Common myeloid progenitor, CD34-positive (primary cell): ENCODE data around the gene DACT2.

ENCODE experiments used
- CTCF ChIA-PET: fragments of 350-600 bp; sonication (Branson Sonifier 250); formaldehyde crosslinking; loops from one replicate; lab custom pipeline; 2021; ENCODE audit warnings: antibody characterized with exemption; lab: Charles Lee
- POLR2A ChIA-PET: fragments of 350-600 bp; sonication (Branson Sonifier 250); formaldehyde crosslinking; loops from one replicate; lab custom pipeline; 2021; ENCODE audit warnings: antibody characterized with exemption; lab: Charles Lee
- DNase-seq, 3 donors: peaks; one replicate each; pipeline versions ENCODE4 v3.0.0 to v3.0.0-alpha.2; 2013
- H3K27ac ChIP-seq, 2 experiments: 1 replicate in 1 of 2; 2 replicates in 1 of 2; pipeline ENCODE4 v1.7.0; 2013; ENCODE audit warnings: inconsistent platforms in 2 of 2, low read length in 2 of 2, mild to moderate bottlenecking in 2 of 2, low read depth in 1 of 2, moderate library complexity in 1 of 2; ENCODE audit not compliant: severe bottlenecking in 2 of 2, insufficient read depth in 1 of 2, poor library complexity in 1 of 2
- H3K27me3 ChIP-seq, 5 experiments: replicated peaks in 2 of 5; 1 replicate in 3 of 5; 2 replicates in 2 of 5; pipeline versions ENCODE4 v1.6.1 to v1.7.0; 2013; ENCODE audit warnings: low read length in 4 of 5, mild to moderate bottlenecking in 2 of 5, moderate library complexity in 2 of 5, inconsistent platforms in 1 of 5; ENCODE audit not compliant: insufficient read depth in 5 of 5, control insufficient read depth in 4 of 5
- H3K36me3 ChIP-seq, 4 experiments: 1 replicate in 2 of 4; 2 replicates in 2 of 4; pipeline versions ENCODE4 v1.6.1 to v1.7.0; 2013; ENCODE audit warnings: low read length in 3 of 4, control low read depth in 1 of 4, mild to moderate bottlenecking in 1 of 4; ENCODE audit not compliant: control insufficient read depth in 4 of 4, insufficient read depth in 4 of 4
- H3K4me1 ChIP-seq, 4 experiments: 1 replicate in 3 of 4; 2 replicates in 1 of 4; pipeline versions ENCODE4 v1.6.1 to v1.7.1; 2013; ENCODE audit warnings: low read length in 3 of 4, mild to moderate bottlenecking in 3 of 4, control low read depth in 1 of 4, inconsistent platforms in 1 of 4, moderate library complexity in 1 of 4; ENCODE audit not compliant: control insufficient read depth in 4 of 4, insufficient read depth in 4 of 4; ENCODE audit errors: control extremely low read depth in 1 of 4
- H3K4me3 ChIP-seq, 7 experiments: 1 replicate in 4 of 7; 2 replicates in 3 of 7; pipeline versions ENCODE4 v1.5.1 to v1.7.0; 2013; ENCODE audit warnings: mild to moderate bottlenecking in 7 of 7, low read length in 6 of 7, moderate library complexity in 6 of 7, inconsistent platforms in 2 of 7, low read depth in 2 of 7, control low read depth in 1 of 7; ENCODE audit not compliant: insufficient read depth in 4 of 7, control insufficient read depth in 1 of 7; ENCODE audit errors: extremely low read depth in 1 of 7
- H3K9me3 ChIP-seq, 5 experiments: 1 replicate in 4 of 5; 2 replicates in 1 of 5; pipeline versions ENCODE4 v1.6.1 to v1.7.1; 2013; ENCODE audit warnings: low read length in 4 of 5, mild to moderate bottlenecking in 2 of 5, inconsistent platforms in 1 of 5, low read depth in 1 of 5, moderate library complexity in 1 of 5; ENCODE audit not compliant: control insufficient read depth in 4 of 5, insufficient read depth in 2 of 5; ENCODE audit errors: control extremely low read depth in 1 of 5
- WGBS: methylation state at CpG from one replicate; pipeline ENCODE4 v1.1.5; 2013; ENCODE audit not compliant: insufficient coverage; 5-methylcytosine and 5-hydroxymethylcytosine counted together

Gene DACT2

GRCh38 chr6:168349718-168350210 lies 30.2 kb upstream of the DACT2 start:
- Histone ChIP-seq H3K4me1 (no peaks in the 10 kb centered on the region), H3K27me3 (peaks cover 0 to 44% (median 16%) of the 10 kb centered on the region in 5 experiments), H3K36me3 (no peaks in the 10 kb centered on the region), H3K9me3 (no peaks in the 10 kb centered on the region), H3K27ac (no peak overlapping the region), H3K4me3 (no peak overlapping the region)
- 75% methylated on average over 1 of the region's 4 CpGs for WGBS
- ChIA-PET POLR2A (no interaction called here), CTCF (interaction anchor here (1.1 kb wide), 1 partner anchor 20 kb away, joined by 7 read pairs; no protein-coding TSS in a partner anchor)
- no peak for DNase-seq

DNA sequence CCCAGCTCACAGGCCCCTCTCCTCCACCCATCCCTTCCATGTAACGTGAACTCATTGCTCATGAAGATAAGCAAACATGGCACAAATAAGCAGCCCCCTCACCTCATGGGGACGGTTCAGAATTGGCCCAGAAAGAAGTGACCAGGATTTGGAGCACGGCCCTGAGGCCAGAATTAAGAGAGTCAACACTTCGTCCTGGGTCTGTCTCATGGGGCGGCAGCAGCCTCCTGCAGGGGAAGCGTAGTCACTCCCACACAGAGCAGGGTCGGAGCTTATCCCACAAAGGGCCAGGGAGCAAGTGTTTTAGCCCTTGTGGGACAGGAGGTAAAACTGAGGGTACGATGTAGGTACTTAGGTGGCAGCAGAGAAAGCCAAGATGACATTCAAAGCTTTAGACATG lies 28.6 kb upstream of the DACT2 start:
- Histone ChIP-seq H3K27ac (no peak overlapping the region), H3K4me1 (no peaks in the 10 kb centered on the region), H3K36me3 (no peaks in the 10 kb centered on the region), H3K4me3 (no peak overlapping the region), H3K27me3 (peaks cover 0 to 59% (median 16%) of the 10 kb centered on the region in 5 experiments), H3K9me3 (no peaks in the 10 kb centered on the region)
- POLR2A ChIA-PET: no interaction called here
- WGBS: 82% methylated on average over 8 of the region's 8 CpGs
- CTCF ChIA-PET: no interaction called here
- DNase-seq: no peak

GRCh38 chr6:168347615-168348014 lies 28.0 kb upstream of the DACT2 start:
- WGBS: 97% methylated on average over 15 of the region's 17 CpGs
- Histone ChIP-seq H3K36me3 (no peaks in the 10 kb centered on the region), H3K27me3 (peaks cover 0 to 59% (median 19%) of the 10 kb centered on the region in 5 experiments), H3K9me3 (no peaks in the 10 kb centered on the region), H3K4me1 (no peaks in the 10 kb centered on the region), H3K27ac (no peak overlapping the region), H3K4me3 (no peak overlapping the region)
- CTCF ChIA-PET: no interaction called here
- DNase-seq: no peak
- POLR2A ChIA-PET: no interaction called here

DNA sequence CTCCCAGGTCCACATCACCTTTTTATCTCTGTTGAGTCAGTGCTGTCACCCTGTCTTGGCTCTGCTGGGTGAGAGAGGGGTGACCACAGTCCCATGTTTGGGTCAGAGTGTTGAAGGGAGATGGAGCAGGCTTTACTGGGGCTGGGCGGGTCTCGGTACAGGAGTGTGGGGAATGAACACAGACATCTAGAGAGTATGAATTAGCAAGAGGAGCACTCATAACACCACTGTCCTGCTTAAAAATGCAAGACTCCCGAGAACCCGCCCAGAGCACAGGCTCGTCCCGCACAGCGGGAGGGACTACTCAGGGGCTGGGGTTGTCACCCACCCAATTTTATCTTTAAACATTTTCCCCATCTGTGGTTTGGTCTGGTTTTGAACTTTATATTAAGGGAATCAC lies 27.5 kb upstream of the DACT2 start:
- H3K27ac ChIP-seq: no peak overlapping the region
- WGBS: no CpG with 5 or more reads among the region's 7 CpGs
- H3K27me3 ChIP-seq: peaks cover 0 to 63% (median 19%) of the 10 kb centered on the region in 5 experiments
- H3K4me1 ChIP-seq: no peaks in the 10 kb centered on the region
- H3K4me3 ChIP-seq: no peak overlapping the region
- no peak for DNase-seq
- no peaks in the 10 kb centered on the region for H3K9me3 ChIP-seq
- H3K36me3 ChIP-seq: no peaks in the 10 kb centered on the region
- ChIA-PET POLR2A (no interaction called here), CTCF (no interaction called here)

GRCh38 chr6:168345896-168346754 lies 26.5 kb upstream of the DACT2 start:
- peak in 2 of 3 donors; percentile 1 to 28 for DNase-seq
- CTCF ChIA-PET: no interaction called here
- WGBS: 30% methylated on average over 21 of the region's 33 CpGs
- H3K4me1 ChIP-seq: no peaks in the 10 kb centered on the region
- no peak overlapping the region for H3K27ac ChIP-seq
- peaks cover 0 to 65% (median 19%) of the 10 kb centered on the region in 5 experiments for H3K27me3 ChIP-seq
- POLR2A ChIA-PET: no interaction called here
- H3K36me3 ChIP-seq: no peaks in the 10 kb centered on the region
- no peaks in the 10 kb centered on the region for H3K9me3 ChIP-seq
- no peak overlapping the region for H3K4me3 ChIP-seq

GRCh38 chr6:168345266-168345665 lies 25.7 kb upstream of the DACT2 start:
- no peaks in the 10 kb centered on the region for H3K4me1 ChIP-seq
- no peak for DNase-seq
- H3K27ac ChIP-seq: no peak overlapping the region
- no peak overlapping the region for H3K4me3 ChIP-seq
- CTCF ChIA-PET: no interaction called here
- 96% methylated on average over 15 of the region's 18 CpGs for WGBS
- POLR2A ChIA-PET: no interaction called here
- peaks cover 0 to 65% (median 15%) of the 10 kb centered on the region in 5 experiments for H3K27me3 ChIP-seq
- no peaks in the 10 kb centered on the region for H3K9me3 ChIP-seq
- no peaks in the 10 kb centered on the region for H3K36me3 ChIP-seq

- no peak for DNase-seq
- 96% methylated on average over 2 of the region's 2 CpGs for WGBS
- no peak overlapping the region for H3K27ac ChIP-seq
- ChIA-PET CTCF (no interaction called here), POLR2A (no interaction called here)
- H3K36me3 ChIP-seq: no peaks in the 10 kb centered on the region
- H3K27me3 ChIP-seq: peaks cover 0 to 65% (median 14%) of the 10 kb centered on the region in 5 experiments
- no peak overlapping the region for H3K4me3 ChIP-seq
- no peaks in the 10 kb centered on the region for H3K9me3 ChIP-seq
- no peaks in the 10 kb centered on the region for H3K4me1 ChIP-seq
Measured at GRCh38 chr6:168344338-168344737, 24.8 kb upstream of the DACT2 start.
